ENCODE data around the gene MRTFB.

MRTFB gene

GRCh38 chr16:14223632-14224031 is 152.5 kb downstream of the MRTFB start:
- DNase-seq = no peak

- no peak for DNase-seq
Observed at GRCh38 chr16:14225457-14225856, 154.3 kb downstream of the MRTFB start.

- no peak for DNase-seq
Observed at GRCh38 chr16:14232106-14232864, 161.2 kb downstream of the MRTFB start.

GRCh38 chr16:14236401-14236800 is 165.3 kb downstream of the MRTFB start:
- DNase-seq = no peak

GRCh38 chr16:14238756-14239155 is 167.6 kb downstream of the MRTFB start:
- no peak for DNase-seq

GRCh38 chr16:14239791-14240190 is 168.7 kb downstream of the MRTFB start:
- DNase-seq = no peak

GRCh38 chr16:14240219-14240843 is 169.2 kb downstream of the MRTFB start:
- DNase-seq = no peak

GRCh38 chr16:14240964-14241363 is 169.8 kb downstream of the MRTFB start:
- no peak for DNase-seq

GRCh38 chr16:14241631-14242030 is 170.5 kb downstream of the MRTFB start:
- DNase-seq = no peak

GRCh38 chr16:14242769-14243168 is 171.7 kb downstream of the MRTFB start:
- DNase-seq = no peak

GRCh38 chr16:14244196-14245010 is 173.3 kb downstream of the MRTFB start:
- no peak for DNase-seq

GRCh38 chr16:14248791-14249190 is 177.7 kb downstream of the MRTFB start:
- DNase-seq = no peak

- DNase-seq = peak in 27 of 56 donors; percentile 1 to 70 (median 8)
Observed at GRCh38 chr16:14249291-14250032, 178.3 kb downstream of the MRTFB start.

- no peak for DNase-seq
Observed at GRCh38 chr16:14251419-14251818, 180.3 kb downstream of the MRTFB start.

- no peak for DNase-seq
Observed at GRCh38 chr16:14252860-14253259, 181.7 kb downstream of the MRTFB start.

- DNase-seq = peak in 23 of 56 donors; percentile 6 to 61 (median 23)
Observed at GRCh38 chr16:14263011-14263410, 191.9 kb downstream of the MRTFB start.

GRCh38 chr16:14263769-14264168 is 192.7 kb downstream of the MRTFB start:
- no peak for DNase-seq

- no peak for DNase-seq
Observed at GRCh38 chr16:14264327-14264943, 193.3 kb downstream of the MRTFB start.

GRCh38 chr16:14268073-14268472 is 197.0 kb downstream of the MRTFB start:
- DNase-seq = no peak

- no peak for DNase-seq
Observed at GRCh38 chr16:14275934-14276333, 204.8 kb downstream of the MRTFB start.

GRCh38 chr16:14278749-14279148 is 207.6 kb downstream of the MRTFB start:
- DNase-seq = no peak

Measured in nucleus accumbens (tissue), 56 donors.